ENCODE data around the gene ZNF662. TPM values are rescaled to one million over a fixed set of nuclear protein-coding genes. Genes with fewer than 3 reads are reported as not detected.

The ZNF662 gene
- polyA plus RNA-seq, 3 donors, result 21.0 to 43.6 (median 38.2) TPM

- DNase-seq, result no peak
Measured at GRCh38 chr3:42935472-42935871, 29.5 kb downstream of the ZNF662 start.

- DNase-seq, result peak; percentile 41
Measured at GRCh38 chr3:42936157-42936981, 30.4 kb downstream of the ZNF662 start.

GRCh38 chr3:42937334-42937733 is 31.4 kb downstream of the ZNF662 start:
- no peak for DNase-seq

- no peak for DNase-seq
Measured at GRCh38 chr3:42942693-42943092, 36.8 kb downstream of the ZNF662 start.

GRCh38 chr3:42946050-42946449 is 40.1 kb downstream of the ZNF662 start:
- DNase-seq, result no peak

GRCh38 chr3:42957573-42957972 is 51.6 kb downstream of the ZNF662 start:
- DNase-seq, result no peak

- no peak for DNase-seq
Measured at GRCh38 chr3:42960282-42960681, 54.3 kb downstream of the ZNF662 start.

- DNase-seq, result no peak
Measured at GRCh38 chr3:42960786-42961185, 54.8 kb downstream of the ZNF662 start.

- DNase-seq, result peak; percentile 63
Measured at GRCh38 chr3:42961633-42962032, 55.7 kb downstream of the ZNF662 start.

- no peak for DNase-seq
Measured at GRCh38 chr3:42963269-42963668, 57.3 kb downstream of the ZNF662 start.

- DNase-seq, result no peak
Measured at GRCh38 chr3:42964266-42964665, 58.3 kb downstream of the ZNF662 start.

Other genes with a start within 250 kb of the ZNF662 start
- gene KLHL40, start 220.6 kb upstream of the ZNF662 start, polyA plus RNA-seq (ENCODE audit: insufficient read length in 3 of 3), result under 1 TPM in 1 of 3 donors, not detected in 2; 0.07 TPM
- 1 to 10 TPM in 1 of 3 donors, under 1 TPM in 2; 0.48 to 1.3 (median 0.54) TPM for gene HHATL, start 203.3 kb upstream of the ZNF662 start, polyA plus RNA-seq (ENCODE audit: insufficient read length in 3 of 3)
- 1 to 10 TPM; 2.4 to 3.9 (median 3.6) TPM for gene CCDC13, start 132.9 kb upstream of the ZNF662 start, polyA plus RNA-seq (ENCODE audit: insufficient read length in 3 of 3)
- gene HIGD1A, start 101.7 kb upstream of the ZNF662 start, polyA plus RNA-seq (ENCODE audit: insufficient read length in 3 of 3), result 100 to 1,000 TPM; 132 to 145 (median 136) TPM
- gene ACKR2, start 96.7 kb upstream of the ZNF662 start, polyA plus RNA-seq (ENCODE audit: insufficient read length in 3 of 3), result 1 to 10 TPM; 2.4 to 4.3 (median 3.2) TPM
- 1 to 10 TPM in 2 of 3 donors, under 1 TPM in 1; 0.84 to 1.5 (median 1.3) TPM for gene CYP8B1, start 30.3 kb upstream of the ZNF662 start, polyA plus RNA-seq (ENCODE audit: insufficient read length in 3 of 3)
- 1 to 10 TPM; 4.5 to 5.4 (median 4.9) TPM for gene GASK1A, start 73.2 kb downstream of the ZNF662 start, polyA plus RNA-seq (ENCODE audit: insufficient read length in 3 of 3)
- gene POMGNT2, start 199.9 kb downstream of the ZNF662 start, polyA plus RNA-seq (ENCODE audit: insufficient read length in 3 of 3), result 10 to 100 TPM; 23.2 to 26.1 (median 24.8) TPM